ENCODE measurements around the gene IRF2. TPM values are rescaled to one million over a fixed set of nuclear protein-coding genes. Genes with fewer than 3 reads are reported as not detected.

IRF2 gene
- total RNA-seq, 1 donor from 2014 or later, result 9.4 TPM

GRCh38 chr4:184432127-184432922 lies 42.0 kb downstream of the IRF2 start:
- DNase-seq, result no peak

DNA sequence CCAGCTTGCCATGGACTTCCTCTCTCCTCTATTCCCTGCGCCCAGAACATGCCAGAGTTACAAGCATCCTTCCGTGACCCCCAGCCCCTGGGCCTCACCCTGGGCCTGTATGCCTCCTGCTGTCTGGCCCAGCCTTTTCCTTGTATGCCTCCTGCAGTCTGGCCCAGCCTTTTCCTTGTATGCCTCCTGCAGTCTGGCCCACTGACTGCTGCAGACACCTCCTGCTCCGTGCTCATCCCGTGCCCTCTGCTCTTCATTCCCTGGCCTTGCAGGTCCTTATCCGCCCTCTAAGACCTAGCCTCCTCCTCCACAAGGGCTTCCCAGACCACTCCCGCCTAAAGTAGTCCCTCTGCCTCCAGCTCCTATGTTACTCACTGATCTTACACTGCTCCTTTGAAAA lies 44.2 kb downstream of the IRF2 start:
- no peak for DNase-seq

DNA sequence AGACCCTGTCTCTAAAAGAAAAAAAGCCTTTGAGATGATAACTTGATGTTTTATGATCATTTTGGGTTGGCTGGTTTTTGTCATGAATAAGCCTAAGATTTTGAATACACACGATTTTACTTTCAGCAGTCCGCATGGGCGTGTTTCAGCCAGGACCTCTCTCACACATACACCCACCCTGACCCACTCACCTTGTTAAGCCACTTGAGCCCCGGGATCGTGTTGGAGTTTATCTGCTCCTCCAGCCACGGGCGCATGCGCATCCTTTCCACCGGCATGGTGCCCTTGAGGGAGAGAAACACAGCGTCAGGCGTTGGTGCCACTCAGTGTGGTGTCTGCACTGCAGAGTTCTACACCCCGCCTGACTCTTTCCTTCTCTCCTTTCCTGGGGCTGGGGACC lies 45.6 kb downstream of the IRF2 start:
- no peak for DNase-seq

GRCh38 chr4:184427687-184428086 lies 46.7 kb downstream of the IRF2 start:
- DNase-seq, result no peak

DNA sequence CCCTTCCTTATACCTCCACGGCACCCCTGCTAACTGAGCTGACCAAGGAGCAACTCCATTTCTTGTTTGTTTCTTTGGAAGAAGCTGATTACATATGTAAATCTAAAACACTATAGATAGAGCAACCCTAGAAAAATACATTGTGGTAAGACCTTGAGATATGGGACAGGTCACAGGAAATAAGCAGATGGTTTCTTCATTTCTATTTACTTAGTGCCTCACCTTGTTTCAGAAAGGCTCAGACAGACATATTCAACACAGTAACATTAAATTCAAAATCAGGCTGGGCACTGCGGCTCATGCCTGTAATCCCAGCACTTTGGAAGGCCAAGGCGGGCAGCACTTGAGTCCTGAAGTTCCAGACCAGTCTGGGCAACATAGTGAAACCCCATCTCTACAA lies 47.3 kb downstream of the IRF2 start:
- DNase-seq, result no peak

- no peak for DNase-seq
These were observed 49.2 kb downstream of the IRF2 start for GRCh38 chr4:184424993-184425758.

DNA sequence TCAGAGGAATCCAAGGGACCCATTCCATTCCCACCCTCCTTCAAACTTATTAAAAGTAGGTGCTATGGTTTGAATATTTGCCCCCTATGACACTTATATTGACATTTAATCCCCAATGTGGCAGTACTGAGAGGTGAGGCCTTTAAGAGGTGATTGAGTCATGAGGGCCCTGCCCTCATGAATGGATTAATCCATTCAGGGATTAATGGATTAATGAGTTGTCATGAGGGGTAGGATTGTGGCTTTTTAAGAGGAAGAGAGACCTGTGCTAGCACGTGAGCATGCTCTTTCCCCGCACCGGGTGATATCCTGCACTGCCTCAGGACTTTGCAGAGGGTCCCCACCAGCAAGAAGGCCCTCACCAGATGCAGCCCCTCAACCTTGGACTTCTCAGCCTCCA lies 50.1 kb downstream of the IRF2 start:
- DNase-seq, result no peak

GRCh38 chr4:184423003-184423686 lies 51.2 kb downstream of the IRF2 start:
- no peak for DNase-seq

GRCh38 chr4:184422378-184422777 lies 52.0 kb downstream of the IRF2 start:
- DNase-seq, result no peak

DNA sequence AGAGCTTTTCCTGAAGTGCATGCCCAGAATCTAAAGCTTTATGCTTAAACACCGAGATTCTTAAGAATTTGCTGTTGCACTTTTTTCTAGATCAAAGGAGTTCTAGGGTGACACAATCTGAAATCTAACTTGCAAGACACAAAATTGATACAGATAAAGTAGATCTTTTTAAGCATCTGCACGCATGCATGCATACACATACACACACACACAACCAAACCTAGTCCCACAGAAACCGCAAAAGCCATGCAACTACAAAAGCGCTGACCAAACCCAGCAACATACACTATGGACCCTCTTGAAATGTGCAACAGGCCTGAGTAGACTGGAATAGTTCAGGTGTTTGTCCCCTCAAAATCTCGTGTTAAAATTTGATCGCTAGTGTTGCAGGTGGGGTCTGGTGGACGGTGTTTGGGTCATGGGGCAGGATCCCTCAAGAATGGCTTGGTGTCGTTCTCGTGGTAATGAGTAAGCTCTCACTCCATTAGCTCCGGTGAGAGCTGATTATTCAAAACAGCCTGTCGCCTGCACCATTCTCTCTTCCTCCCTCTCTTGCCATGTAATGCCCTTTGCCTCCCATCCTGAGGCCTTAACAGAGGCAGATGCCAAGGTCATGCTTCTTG lies 52.7 kb downstream of the IRF2 start:
- no peak for DNase-seq

DNA sequence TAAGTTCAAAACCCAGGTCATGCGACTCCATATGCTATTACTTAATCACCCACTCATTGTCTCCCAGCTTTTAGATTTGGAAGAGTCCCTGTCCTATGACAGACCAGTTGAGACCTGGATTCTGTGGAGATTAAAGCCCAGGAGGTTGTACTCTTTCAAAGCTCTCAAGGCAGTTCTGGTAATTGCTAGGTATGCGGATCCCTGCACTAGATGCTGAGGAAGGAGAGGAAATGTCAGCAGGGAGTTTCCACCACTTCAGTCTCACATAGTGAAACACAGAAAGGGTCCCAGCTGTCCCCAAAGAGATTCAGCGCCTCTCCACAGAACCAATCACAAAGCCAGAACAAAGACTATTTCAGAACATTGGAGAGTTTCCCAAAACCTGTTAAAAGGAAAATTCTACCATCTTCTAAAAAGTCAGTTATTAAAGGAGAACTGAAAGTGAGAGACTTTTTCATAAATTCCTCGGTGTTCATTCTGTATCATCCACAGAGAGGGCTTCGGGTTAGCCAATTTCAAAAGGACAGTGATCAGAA lies 53.4 kb downstream of the IRF2 start:
- DNase-seq, result no peak

DNA sequence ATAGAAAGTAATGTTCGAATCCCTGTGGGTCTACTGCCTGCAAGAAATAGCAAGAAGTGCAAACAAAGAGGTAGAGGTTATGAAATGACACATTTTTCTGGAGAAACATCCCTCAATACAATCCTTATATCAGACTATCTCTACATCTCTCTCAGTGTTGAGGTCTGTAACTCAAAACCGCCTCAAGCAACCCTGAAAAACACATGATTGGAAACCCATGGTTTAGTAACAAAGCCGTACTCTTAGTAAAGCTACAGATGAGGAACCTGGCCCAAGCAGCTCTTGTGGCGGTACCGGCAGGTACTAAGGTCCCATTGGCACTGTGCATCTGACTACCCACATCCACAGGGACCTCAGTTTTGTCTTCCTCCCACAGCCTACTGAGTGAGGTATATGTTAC lies 53.9 kb downstream of the IRF2 start:
- no peak for DNase-seq

DNA sequence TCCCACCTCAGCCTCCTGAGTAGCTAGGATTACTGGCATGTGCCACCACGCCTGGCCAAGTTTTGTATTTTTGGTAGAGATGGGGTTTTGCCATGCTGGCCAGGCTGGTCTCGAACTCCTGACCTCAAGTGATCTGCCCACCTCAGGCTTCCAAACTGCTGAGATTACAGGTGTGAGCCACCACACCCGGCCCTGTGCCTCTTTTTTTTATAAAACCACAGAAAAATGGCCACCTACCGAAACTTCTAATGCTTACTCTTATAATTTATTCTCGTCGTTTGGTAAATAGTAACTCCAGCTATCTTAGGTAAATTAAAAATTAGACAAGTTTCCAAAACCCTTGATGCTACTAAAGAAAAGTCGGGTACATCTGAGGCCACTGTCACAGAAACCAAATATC lies 54.4 kb downstream of the IRF2 start:
- no peak for DNase-seq

GRCh38 chr4:184417802-184418511 lies 56.4 kb downstream of the IRF2 start:
- DNase-seq, result peak; percentile 4

GRCh38 chr4:184416913-184417734 lies 57.2 kb downstream of the IRF2 start:
- no peak for DNase-seq

DNA sequence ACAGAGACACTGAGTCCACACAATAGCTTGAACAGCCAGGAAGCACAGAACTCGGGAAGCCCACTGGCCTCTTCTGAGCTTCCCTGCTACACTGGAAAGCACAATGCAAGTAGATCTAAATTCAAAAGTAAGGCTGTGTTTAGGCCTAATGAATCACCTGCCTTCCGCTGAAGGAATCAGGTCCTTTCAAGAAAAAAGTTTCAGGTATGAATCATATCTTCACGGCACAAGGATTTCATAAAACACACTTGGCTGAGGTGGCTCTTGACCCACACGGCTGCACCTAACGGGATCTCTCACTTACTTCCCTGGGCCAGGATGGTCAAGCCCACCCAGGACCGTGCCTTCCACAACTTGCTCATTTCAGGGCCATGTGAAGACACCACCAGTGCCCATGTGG lies 59.3 kb downstream of the IRF2 start:
- DNase-seq, result no peak

DNA sequence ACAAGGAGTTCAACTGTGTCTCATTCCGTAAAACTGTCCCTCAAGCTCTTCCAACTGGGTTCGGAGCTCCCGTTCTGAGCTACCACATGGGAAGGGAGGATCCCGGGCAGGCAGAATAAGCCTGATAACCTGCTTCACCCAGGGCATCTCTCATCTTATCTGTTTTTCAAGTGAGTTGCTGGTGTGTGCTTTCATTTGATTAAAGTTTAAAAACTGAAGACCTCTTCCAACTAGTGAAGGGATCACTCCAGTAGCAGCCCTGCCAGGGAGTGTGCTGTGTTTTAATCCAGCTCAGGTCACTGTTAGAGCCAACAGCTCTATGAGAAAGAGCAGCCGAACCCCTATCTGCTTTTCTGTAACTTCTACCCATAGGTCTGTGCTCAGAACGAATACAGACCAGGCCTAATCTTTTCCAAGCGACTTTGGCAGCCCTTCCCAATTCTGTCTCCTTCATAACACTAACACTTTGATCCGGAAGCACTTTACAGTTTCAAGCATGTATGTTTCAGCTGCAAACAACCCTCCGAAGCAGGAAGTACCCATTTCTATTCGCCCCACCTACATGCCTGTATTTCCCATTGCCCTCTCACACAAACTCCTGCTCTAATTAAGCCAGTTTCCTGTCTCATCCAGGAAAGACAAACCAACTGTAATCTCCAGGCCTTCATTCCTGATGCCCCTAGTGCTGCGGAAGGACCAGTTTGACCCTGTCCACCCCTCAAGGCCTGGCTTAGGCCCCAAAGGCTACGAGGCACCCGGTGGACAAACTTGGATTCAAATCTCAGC lies 60.9 kb downstream of the IRF2 start:
- no peak for DNase-seq

DNA sequence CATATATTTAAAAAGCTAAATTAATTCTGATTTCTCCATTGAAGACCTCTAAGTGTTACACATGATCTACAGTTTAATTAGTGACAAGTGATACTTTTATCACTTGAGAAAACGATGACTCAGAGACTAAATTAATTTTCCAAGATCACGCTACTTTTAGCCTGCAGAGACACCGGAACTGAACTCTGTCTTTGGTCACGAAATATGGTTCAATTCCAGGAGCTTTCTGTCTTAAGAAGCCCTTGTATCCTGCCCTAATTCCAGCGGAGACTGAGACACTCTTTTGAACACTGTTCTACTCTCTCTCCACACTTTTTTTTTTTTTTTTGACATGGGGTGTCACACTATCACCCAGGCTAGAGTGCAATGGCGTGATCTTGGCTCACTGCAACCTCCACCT lies 63.6 kb downstream of the IRF2 start:
- DNase-seq, result no peak

GRCh38 chr4:184409911-184410692 lies 64.2 kb downstream of the IRF2 start:
- DNase-seq, result no peak

Data from occipital lobe (tissue), 2 donors.